MM.1S (cell line): ENCODE measurements around the gene SLCO3A1.

Source experiments
- EZH2 ChIP-seq: fragments of 300-600 bp; sonication (generic); optimal IDR thresholded peaks from 2 replicates; pipeline ENCODE3; 2017; ENCODE audit warnings: low read depth, mild to moderate bottlenecking, antibody characterized with exemption, low read length, mixed read lengths
- TF ChIP-seq, protein P1 (sequence below): fragments of 300-600 bp; sonication (generic); IDR thresholded peaks from 2 replicates; pipeline ENCODE4 v1.5.1; 2016; ENCODE audit warnings: antibody characterized with exemption, low read length, mixed read lengths

DNA sequence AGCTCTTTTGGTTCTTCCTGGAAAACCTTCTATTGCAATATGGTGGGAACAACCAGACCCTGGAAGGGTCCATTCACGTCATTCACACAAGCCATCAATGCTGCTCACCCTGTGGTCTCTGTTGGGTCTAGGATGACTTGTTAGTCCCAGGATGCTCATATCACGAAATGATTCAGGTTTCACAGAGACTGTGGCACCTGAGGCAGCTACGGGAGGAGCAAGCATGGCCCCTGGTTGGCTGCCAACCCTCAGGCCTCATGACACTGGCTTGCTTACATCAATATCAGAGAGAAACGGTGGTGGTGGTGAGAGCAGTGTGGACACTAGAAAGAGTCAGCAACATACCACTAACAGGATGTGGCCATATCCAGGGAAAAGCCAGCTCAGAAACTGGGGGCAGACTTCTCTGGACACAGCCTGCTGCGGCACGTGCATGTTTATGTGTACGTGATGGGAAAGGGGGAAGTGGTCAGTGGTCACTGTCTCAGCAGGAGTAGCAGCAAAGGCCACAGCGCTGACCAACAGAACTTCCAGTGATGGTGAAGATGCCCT is 331.2 kb downstream of the SLCO3A1 start:
- TF ChIP-seq, protein P1, sequence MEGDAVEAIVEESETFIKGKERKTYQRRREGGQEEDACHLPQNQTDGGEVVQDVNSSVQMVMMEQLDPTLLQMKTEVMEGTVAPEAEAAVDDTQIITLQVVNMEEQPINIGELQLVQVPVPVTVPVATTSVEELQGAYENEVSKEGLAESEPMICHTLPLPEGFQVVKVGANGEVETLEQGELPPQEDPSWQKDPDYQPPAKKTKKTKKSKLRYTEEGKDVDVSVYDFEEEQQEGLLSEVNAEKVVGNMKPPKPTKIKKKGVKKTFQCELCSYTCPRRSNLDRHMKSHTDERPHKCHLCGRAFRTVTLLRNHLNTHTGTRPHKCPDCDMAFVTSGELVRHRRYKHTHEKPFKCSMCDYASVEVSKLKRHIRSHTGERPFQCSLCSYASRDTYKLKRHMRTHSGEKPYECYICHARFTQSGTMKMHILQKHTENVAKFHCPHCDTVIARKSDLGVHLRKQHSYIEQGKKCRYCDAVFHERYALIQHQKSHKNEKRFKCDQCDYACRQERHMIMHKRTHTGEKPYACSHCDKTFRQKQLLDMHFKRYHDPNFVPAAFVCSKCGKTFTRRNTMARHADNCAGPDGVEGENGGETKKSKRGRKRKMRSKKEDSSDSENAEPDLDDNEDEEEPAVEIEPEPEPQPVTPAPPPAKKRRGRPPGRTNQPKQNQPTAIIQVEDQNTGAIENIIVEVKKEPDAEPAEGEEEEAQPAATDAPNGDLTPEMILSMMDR, result no peak
- no peak for TF ChIP-seq EZH2
